CD14-positive monocyte (primary cell): ENCODE data around the gene CGREF1. TPM values are rescaled to one million over a fixed set of nuclear protein-coding genes. Genes with fewer than 3 reads are reported as not detected.

Source experiments
- DNase-seq, 3 donors: peaks; one replicate each; pipeline ENCODE4 v3.0.0-alpha.2; 2011 to 2022
- H2AFZ ChIP-seq: 2 replicates; pipeline ENCODE4 v1.6.0; 2012; ENCODE audit warnings: mild to moderate bottlenecking, low read depth, low read length, inconsistent platforms; ENCODE audit not compliant: insufficient read depth, poor library complexity, severe bottlenecking
- H3K27ac ChIP-seq, 2 donors: 1 replicate in 1 of 2; 2 replicates in 1 of 2; pipeline ENCODE4 v1.5.1; 2012 to 2013; ENCODE audit warnings: low read length in 2 of 2, control low read depth in 1 of 2, inconsistent platforms in 1 of 2, low read depth in 1 of 2, mild to moderate bottlenecking in 1 of 2
- H3K27me3 ChIP-seq, 2 donors: one replicate each; pipeline versions ENCODE4 v1.6.0 to v1.6.1; 2011 to 2013; ENCODE audit warnings: low read length in 2 of 2; ENCODE audit not compliant: control insufficient read depth in 2 of 2, insufficient read depth in 2 of 2
- H3K36me3 ChIP-seq, 2 donors: replicated peaks in 1 of 2; 1 replicate in 1 of 2; 2 replicates in 1 of 2; pipeline versions ENCODE4 v1.5.1 to v1.6.1; 2012 to 2013; ENCODE audit warnings: low read length in 2 of 2, control low read depth in 1 of 2, inconsistent platforms in 1 of 2, mild to moderate bottlenecking in 1 of 2; ENCODE audit not compliant: insufficient read depth in 2 of 2, control insufficient read depth in 1 of 2
- H3K4me1 ChIP-seq, 2 donors: 1 replicate in 1 of 2; 2 replicates in 1 of 2; pipeline versions ENCODE4 v1.5.1 to v1.6.1; 2012 to 2013; ENCODE audit warnings: low read length in 2 of 2, control low read depth in 1 of 2, inconsistent platforms in 1 of 2, mild to moderate bottlenecking in 1 of 2, moderate library complexity in 1 of 2; ENCODE audit not compliant: insufficient read depth in 2 of 2, control insufficient read depth in 1 of 2
- H3K4me2 ChIP-seq: replicated peaks from 2 replicates; pipeline ENCODE3; 2012; ENCODE audit warnings: low read length, moderate library complexity, mild to moderate bottlenecking; ENCODE audit not compliant: poor library complexity, severe bottlenecking; ENCODE audit errors: extremely low read depth
- H3K4me3 ChIP-seq, 3 experiments: fragments of 200-600 bp in 1 of 3; sonication (generic) in 1 of 3; replicated peaks in 1 of 3; 1 replicate in 2 of 3; 2 replicates in 1 of 3; pipeline ENCODE4 v1.5.1; 2011 to 2013; ENCODE audit warnings: low read length in 3 of 3, mild to moderate bottlenecking in 3 of 3, control low read depth in 2 of 3, low read depth in 2 of 3, inconsistent platforms in 1 of 3, moderate library complexity in 1 of 3
- H3K79me2 ChIP-seq: 2 replicates; pipeline ENCODE4 v1.6.0; 2012; ENCODE audit warnings: mild to moderate bottlenecking, control low read depth, inconsistent platforms, low read length, moderate library complexity; ENCODE audit not compliant: insufficient read depth
- H3K9ac ChIP-seq: 2 replicates; pipeline ENCODE4 v1.6.0; 2017; ENCODE audit warnings: low read length, mild to moderate bottlenecking; ENCODE audit not compliant: insufficient read depth, poor library complexity, severe bottlenecking
- H3K9me3 ChIP-seq, 2 donors: replicated peaks in 1 of 2; 1 replicate in 1 of 2; 2 replicates in 1 of 2; pipeline versions ENCODE4 v1.5.1 to v1.6.1; 2012 to 2013; ENCODE audit warnings: low read length in 2 of 2, control low read depth in 1 of 2; ENCODE audit not compliant: control insufficient read depth in 1 of 2, insufficient read depth in 1 of 2
- H4K20me1 ChIP-seq: 2 replicates; pipeline ENCODE4 v1.6.0; 2012; ENCODE audit warnings: mild to moderate bottlenecking, low read length, control low read depth, moderate library complexity; ENCODE audit not compliant: insufficient read depth
- H3K27ac Mint-ChIP-seq, 7 donors: one replicate each; pipeline ENCODE4 v1.8.0; 2020; ENCODE audit warnings: mild to moderate bottlenecking in 7 of 7, mixed read lengths in 7 of 7, moderate library complexity in 6 of 7, inconsistent platforms in 2 of 7
- H3K27me3 Mint-ChIP-seq, 3 donors: one replicate each; pipeline ENCODE4 v1.8.0; 2021 to 2022; ENCODE audit warnings: low read depth in 3 of 3, mild to moderate bottlenecking in 3 of 3, mixed read lengths in 3 of 3, moderate library complexity in 3 of 3, inconsistent platforms in 1 of 3
- H3K36me3 Mint-ChIP-seq, 2 donors: one replicate each; pipeline ENCODE4 v1.8.0; 2020; ENCODE audit warnings: mixed read lengths in 2 of 2, inconsistent platforms in 1 of 2, mild to moderate bottlenecking in 1 of 2
- H3K4me1 Mint-ChIP-seq: one replicate; pipeline ENCODE4 v1.8.0; 2020; ENCODE audit warnings: mild to moderate bottlenecking, mixed read lengths
- H3K4me3 Mint-ChIP-seq, 2 donors: one replicate each; pipeline ENCODE4 v1.8.0; 2020; ENCODE audit warnings: mild to moderate bottlenecking in 2 of 2, mixed read lengths in 2 of 2, moderate library complexity in 1 of 2
- H3K9me3 Mint-ChIP-seq, 7 donors: one replicate each; pipeline ENCODE4 v1.8.0; 2020 to 2022; ENCODE audit warnings: mixed read lengths in 7 of 7, mild to moderate bottlenecking in 6 of 7, moderate library complexity in 6 of 7, inconsistent platforms in 2 of 7
- WGBS: methylation state at CpG from one replicate; pipeline ENCODE4 v1.1.5; 2013; ENCODE audit warnings: missing lambda C conversion rate; ENCODE audit not compliant: insufficient coverage; 5-methylcytosine and 5-hydroxymethylcytosine counted together
- intact Hi-C, 2 donors: fragments of 100-400 bp; cut with micrococcal nuclease; formaldehyde crosslinking; loops; one replicate each; pipeline versions ENCODE4 v1.15.0 to v1.15.1; 2023
- polyA plus RNA-seq, 3 donors: library from polyadenylated mRNA; depleted of rRNA in 1 of 3; unstranded in 2 of 3; stranded (reverse) in 1 of 3; fragments of 300-500 nt in 2 of 3; fragments of >200 nt in 1 of 3; fragmentation: Illumina TruSeq in 2 of 3; gene quantifications; 1 replicate in 2 of 3; 2 replicates in 1 of 3; pipeline ENCODE4 v1.2.3, GENCODE V29; 2012 to 2021
- TF ChIP-seq, protein P1 (sequence below): fragments of 200-600 bp; IDR thresholded peaks from one replicate; pipeline ENCODE4 v1.8.0; 2022; ENCODE audit warnings: antibody characterized with exemption, mild to moderate bottlenecking

CGREF1 gene
- polyA plus RNA-seq, 3 donors = not detected

GRCh38 chr2:27069436-27069835 is 49.5 kb downstream of the CGREF1 start:
- Histone ChIP-seq H3K9me3 (no peaks in the 10 kb centered on the region), H3K79me2 (peaks cover 24% of the 10 kb centered on the region), H3K9ac (no peak overlapping the region), H3K4me1 (peaks cover 25 to 34% of the 10 kb centered on the region in 2 donors), H3K27me3 (no peaks in the 10 kb centered on the region), H2AFZ (no peak overlapping the region), H3K36me3 (peaks cover 21 to 52% of the 10 kb centered on the region in 2 donors), H3K4me2 (no peak overlapping the region), H4K20me1 (peaks cover 15% of the 10 kb centered on the region), H3K4me3 (no peak overlapping the region), H3K27ac (peak overlapping the region in 1 of 2 donors; percentile 96)
- Mint-ChIP-seq H3K4me3 (no peak overlapping the region), H3K4me1 (peaks cover 37% of the 10 kb centered on the region), H3K9me3 (no peaks in the 10 kb centered on the region), H3K27me3 (no peaks in the 10 kb centered on the region), H3K27ac (peak overlapping the region in 3 of 7 donors; percentile 23 to 57 (median 57)), H3K36me3 (peaks cover 39 to 48% of the 10 kb centered on the region in 2 donors)
- TF ChIP-seq, protein P1, sequence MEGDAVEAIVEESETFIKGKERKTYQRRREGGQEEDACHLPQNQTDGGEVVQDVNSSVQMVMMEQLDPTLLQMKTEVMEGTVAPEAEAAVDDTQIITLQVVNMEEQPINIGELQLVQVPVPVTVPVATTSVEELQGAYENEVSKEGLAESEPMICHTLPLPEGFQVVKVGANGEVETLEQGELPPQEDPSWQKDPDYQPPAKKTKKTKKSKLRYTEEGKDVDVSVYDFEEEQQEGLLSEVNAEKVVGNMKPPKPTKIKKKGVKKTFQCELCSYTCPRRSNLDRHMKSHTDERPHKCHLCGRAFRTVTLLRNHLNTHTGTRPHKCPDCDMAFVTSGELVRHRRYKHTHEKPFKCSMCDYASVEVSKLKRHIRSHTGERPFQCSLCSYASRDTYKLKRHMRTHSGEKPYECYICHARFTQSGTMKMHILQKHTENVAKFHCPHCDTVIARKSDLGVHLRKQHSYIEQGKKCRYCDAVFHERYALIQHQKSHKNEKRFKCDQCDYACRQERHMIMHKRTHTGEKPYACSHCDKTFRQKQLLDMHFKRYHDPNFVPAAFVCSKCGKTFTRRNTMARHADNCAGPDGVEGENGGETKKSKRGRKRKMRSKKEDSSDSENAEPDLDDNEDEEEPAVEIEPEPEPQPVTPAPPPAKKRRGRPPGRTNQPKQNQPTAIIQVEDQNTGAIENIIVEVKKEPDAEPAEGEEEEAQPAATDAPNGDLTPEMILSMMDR = no peak
- intact Hi-C loops = no loop called here
- WGBS = 96% methylated on average over 6 of the region's 6 CpGs
- DNase-seq = no peak

DNA sequence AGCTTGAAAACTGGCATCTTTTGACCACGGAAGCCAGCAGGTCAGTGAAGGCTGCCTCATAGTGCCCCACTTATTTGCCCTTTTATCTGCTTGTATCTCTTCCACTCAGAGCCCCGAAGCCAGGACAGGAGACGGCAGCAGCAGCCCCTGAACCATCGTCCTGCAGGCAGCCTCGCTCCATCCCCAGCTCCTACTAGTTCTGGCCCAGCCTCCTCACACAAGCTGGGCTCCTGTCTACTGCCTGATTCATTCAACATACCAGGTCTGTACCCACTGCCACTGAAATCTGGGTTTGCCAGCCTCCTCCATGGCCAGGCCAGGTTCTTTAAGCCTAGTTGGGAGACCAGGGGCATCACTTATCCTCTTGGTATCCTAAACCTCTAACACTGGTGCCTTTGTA is 51.5 kb downstream of the CGREF1 start:
- Histone ChIP-seq H3K4me3 (no peak overlapping the region), H2AFZ (no peak overlapping the region), H4K20me1 (peaks cover 15% of the 10 kb centered on the region), H3K27ac (no peak overlapping the region), H3K9ac (no peak overlapping the region), H3K4me2 (no peak overlapping the region), H3K79me2 (peaks cover 24% of the 10 kb centered on the region), H3K9me3 (no peaks in the 10 kb centered on the region), H3K36me3 (peaks cover 23 to 62% of the 10 kb centered on the region in 2 donors), H3K4me1 (peaks cover 18 to 20% of the 10 kb centered on the region in 2 donors), H3K27me3 (no peaks in the 10 kb centered on the region)
- intact Hi-C loops = no loop called here
- Mint-ChIP-seq H3K36me3 (peaks cover 44 to 57% of the 10 kb centered on the region in 2 donors), H3K27me3 (peaks cover 0 to 2% (median 0%) of the 10 kb centered on the region in 3 donors), H3K27ac (peak overlapping the region in 1 of 7 donors; percentile 21), H3K4me1 (peaks cover 22% of the 10 kb centered on the region), H3K9me3 (no peaks in the 10 kb centered on the region), H3K4me3 (no peak overlapping the region)
- no peak for DNase-seq
- TF ChIP-seq, protein P1 = no peak
- WGBS = 100% methylated on average over 2 of the region's 5 CpGs
